Keratinocyte (primary cell): ENCODE data around the gene TAF4. TPM values are rescaled to one million over a fixed set of nuclear protein-coding genes. Genes with fewer than 3 reads are reported as not detected.

ENCODE experiments used
- DNase-seq: peaks from one replicate; pipeline ENCODE4 v3.0.0-alpha.2; 2011; ENCODE audit warnings: low read depth, missing footprints, low spot score
- FAIRE-seq: peaks from 2 replicates; lab custom pipeline; 2011; peaks lifted over from hg19 to GRCh38; lab: Jason Lieb, UNC
- H2AFZ ChIP-seq: 2 replicates; pipeline ENCODE4 v1.6.0; 2012; ENCODE audit warnings: low read length, control low read depth, inconsistent platforms; ENCODE audit not compliant: control insufficient read depth
- H3K27ac ChIP-seq: 2 replicates; pipeline ENCODE4 v1.5.1; 2011; ENCODE audit warnings: low read length; ENCODE audit not compliant: control insufficient read depth, insufficient read depth
- H3K27me3 ChIP-seq: 3 replicates; pipeline ENCODE4 v1.6.0; 2011; ENCODE audit warnings: low read length; ENCODE audit not compliant: control insufficient read depth, insufficient read depth; ENCODE audit errors: extremely low read depth
- H3K36me3 ChIP-seq, 2 experiments: 2 replicates in 1 of 2; 3 replicates in 1 of 2; pipeline ENCODE4 v1.5.1; 2011; ENCODE audit warnings: low read length in 2 of 2, mild to moderate bottlenecking in 1 of 2; ENCODE audit not compliant: control insufficient read depth in 2 of 2, insufficient read depth in 2 of 2; ENCODE audit errors: extremely low read depth in 1 of 2
- H3K4me1 ChIP-seq: 3 replicates; pipeline ENCODE4 v1.5.1; 2011; ENCODE audit warnings: low read length; ENCODE audit not compliant: control insufficient read depth, insufficient read depth; ENCODE audit errors: extremely low read depth
- H3K4me2 ChIP-seq: 3 replicates; pipeline ENCODE4 v1.6.0; 2011; ENCODE audit warnings: low read depth, low read length; ENCODE audit not compliant: control insufficient read depth, insufficient read depth; ENCODE audit errors: extremely low read depth
- H3K4me3 ChIP-seq, 3 experiments: fragments of 200-600 bp in 1 of 3; sonication (generic) in 1 of 3; 2 replicates in 2 of 3; 3 replicates in 1 of 3; pipeline ENCODE4 v1.5.1; 2011 to 2016; ENCODE audit warnings: low read length in 3 of 3, mild to moderate bottlenecking in 3 of 3, control low read depth in 2 of 3, inconsistent platforms in 1 of 3, low read depth in 1 of 3, mixed read lengths in 1 of 3, mixed run types in 1 of 3, moderate library complexity in 1 of 3; ENCODE audit not compliant: control insufficient read depth in 2 of 3, insufficient read depth in 2 of 3; ENCODE audit errors: extremely low read depth in 1 of 3
- H3K79me2 ChIP-seq: 2 replicates; pipeline ENCODE4 v1.6.0; 2012; ENCODE audit warnings: low read length; ENCODE audit not compliant: control insufficient read depth, insufficient read depth
- H3K9ac ChIP-seq: 3 replicates; pipeline ENCODE4 v1.6.0; 2011; ENCODE audit warnings: low read length; ENCODE audit not compliant: control insufficient read depth, insufficient read depth; ENCODE audit errors: extremely low read depth
- H3K9me1 ChIP-seq: 3 replicates; pipeline ENCODE4 v1.6.0; 2011; ENCODE audit warnings: low read length; ENCODE audit not compliant: control insufficient read depth, insufficient read depth; ENCODE audit errors: extremely low read depth
- H3K9me3 ChIP-seq: 2 replicates; pipeline ENCODE4 v1.5.1; 2012; ENCODE audit warnings: low read depth, low read length; ENCODE audit not compliant: control insufficient read depth
- H4K20me1 ChIP-seq: 3 replicates; pipeline ENCODE4 v1.6.0; 2011; ENCODE audit warnings: low read length; ENCODE audit not compliant: control insufficient read depth, insufficient read depth; ENCODE audit errors: extremely low read depth
- EZH2 ChIP-seq: IDR thresholded peaks from one replicate; pipeline ENCODE4 v1.6.1; 2012; ENCODE audit warnings: inconsistent platforms, mild to moderate bottlenecking, low read length, moderate library complexity
- dilution Hi-C: fragments of 300-500 bp; cut with MboI; formaldehyde crosslinking; loops from one replicate; pipeline ENCODE4 v1.7.0; 2020; ENCODE audit warnings: low sequenced_read_pairs; ENCODE audit not compliant: extremely low pct_ligation_motif_present
- polyA plus RNA-seq, 5 experiments: library from polyadenylated mRNA; depleted of rRNA in 3 of 5; stranded (reverse) in 3 of 5; stranded (forward) in 1 of 5; unstranded in 1 of 5; fragments of >200 nt; gene quantifications; 1 replicate in 1 of 5; 2 replicates in 3 of 5; 3 replicates in 1 of 5; pipeline versions ENCODE4 v1.2.1 to v1.2.3, GENCODE V29; 2011 to 2012; ENCODE audit warnings: missing spikeins in 2 of 5, low read depth in 1 of 5, low replicate concordance in 1 of 5
- TF ChIP-seq, protein P1 (sequence below), 3 experiments: IDR thresholded peaks in 1 of 3; conservative IDR thresholded peaks in 1 of 3; optimal IDR thresholded peaks in 1 of 3; 2 replicates in 2 of 3; 3 replicates in 1 of 3; pipeline versions ENCODE3 to v1.5.1; 2011; ENCODE audit warnings: low read length in 3 of 3, mild to moderate bottlenecking in 3 of 3, moderate library complexity in 2 of 3, control low read depth in 1 of 3, inconsistent platforms in 1 of 3; ENCODE audit not compliant: insufficient read depth in 2 of 3; ENCODE audit errors: extremely low read depth in 1 of 3

TAF4 gene
- polyA plus RNA-seq, 1 donor (not counting 4 experiments of a cell fraction or from before 2014, with no cell fraction given) = 3.3 TPM

DNA sequence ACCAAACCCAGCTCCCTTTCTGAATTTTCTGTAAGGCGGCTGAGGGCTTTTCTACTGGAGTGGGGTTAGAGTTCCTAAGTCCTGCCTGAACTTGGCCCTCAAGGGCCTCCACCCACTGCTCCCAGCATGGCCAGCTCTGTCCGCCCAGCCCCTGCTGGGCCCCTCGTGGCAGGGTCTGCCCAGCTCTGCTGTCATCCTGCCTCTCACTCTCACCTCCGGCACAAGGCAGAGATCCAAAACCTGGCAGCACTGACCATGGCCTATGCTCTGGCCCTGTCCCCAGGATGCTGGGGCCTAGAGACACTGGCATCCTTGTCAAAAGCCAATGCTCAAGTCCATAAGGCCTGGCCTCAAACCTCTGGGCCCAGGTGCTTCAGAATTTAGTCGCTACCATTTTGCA is 61.1 kb downstream of the TAF4 start:
- H3K9me1 ChIP-seq = no peaks in the 10 kb centered on the region
- H2AFZ ChIP-seq = no peak overlapping the region
- dilution Hi-C loops = no loop called here
- no peaks in the 10 kb centered on the region for H3K9me3 ChIP-seq
- no peaks in the 10 kb centered on the region for H3K27me3 ChIP-seq
- H3K4me1 ChIP-seq = no peaks in the 10 kb centered on the region
- H3K27ac ChIP-seq = no peak overlapping the region
- DNase-seq (no peak), FAIRE-seq (no peak)
- no peaks in the 10 kb centered on the region for H3K79me2 ChIP-seq
- no peak overlapping the region for H3K4me3 ChIP-seq
- H3K9ac ChIP-seq = no peak overlapping the region
- H3K4me2 ChIP-seq = no peak overlapping the region
- peaks cover 24 to 48% of the 10 kb centered on the region in 2 experiments for H3K36me3 ChIP-seq
- TF ChIP-seq, protein P1, sequence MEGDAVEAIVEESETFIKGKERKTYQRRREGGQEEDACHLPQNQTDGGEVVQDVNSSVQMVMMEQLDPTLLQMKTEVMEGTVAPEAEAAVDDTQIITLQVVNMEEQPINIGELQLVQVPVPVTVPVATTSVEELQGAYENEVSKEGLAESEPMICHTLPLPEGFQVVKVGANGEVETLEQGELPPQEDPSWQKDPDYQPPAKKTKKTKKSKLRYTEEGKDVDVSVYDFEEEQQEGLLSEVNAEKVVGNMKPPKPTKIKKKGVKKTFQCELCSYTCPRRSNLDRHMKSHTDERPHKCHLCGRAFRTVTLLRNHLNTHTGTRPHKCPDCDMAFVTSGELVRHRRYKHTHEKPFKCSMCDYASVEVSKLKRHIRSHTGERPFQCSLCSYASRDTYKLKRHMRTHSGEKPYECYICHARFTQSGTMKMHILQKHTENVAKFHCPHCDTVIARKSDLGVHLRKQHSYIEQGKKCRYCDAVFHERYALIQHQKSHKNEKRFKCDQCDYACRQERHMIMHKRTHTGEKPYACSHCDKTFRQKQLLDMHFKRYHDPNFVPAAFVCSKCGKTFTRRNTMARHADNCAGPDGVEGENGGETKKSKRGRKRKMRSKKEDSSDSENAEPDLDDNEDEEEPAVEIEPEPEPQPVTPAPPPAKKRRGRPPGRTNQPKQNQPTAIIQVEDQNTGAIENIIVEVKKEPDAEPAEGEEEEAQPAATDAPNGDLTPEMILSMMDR (optimal IDR thresholded peaks at IDR 0.05 in 1 of 3, IDR thresholded peaks at IDR 0.05 in 1 of 3, conservative IDR thresholded peaks at IDR 0.05 in 1 of 3; ENCODE audit: extremely low read depth in 1 of 3, insufficient read depth in 2 of 3, low read length in 3 of 3) = no peak
- TF ChIP-seq EZH2 = no peak
- no peaks in the 10 kb centered on the region for H4K20me1 ChIP-seq

DNA sequence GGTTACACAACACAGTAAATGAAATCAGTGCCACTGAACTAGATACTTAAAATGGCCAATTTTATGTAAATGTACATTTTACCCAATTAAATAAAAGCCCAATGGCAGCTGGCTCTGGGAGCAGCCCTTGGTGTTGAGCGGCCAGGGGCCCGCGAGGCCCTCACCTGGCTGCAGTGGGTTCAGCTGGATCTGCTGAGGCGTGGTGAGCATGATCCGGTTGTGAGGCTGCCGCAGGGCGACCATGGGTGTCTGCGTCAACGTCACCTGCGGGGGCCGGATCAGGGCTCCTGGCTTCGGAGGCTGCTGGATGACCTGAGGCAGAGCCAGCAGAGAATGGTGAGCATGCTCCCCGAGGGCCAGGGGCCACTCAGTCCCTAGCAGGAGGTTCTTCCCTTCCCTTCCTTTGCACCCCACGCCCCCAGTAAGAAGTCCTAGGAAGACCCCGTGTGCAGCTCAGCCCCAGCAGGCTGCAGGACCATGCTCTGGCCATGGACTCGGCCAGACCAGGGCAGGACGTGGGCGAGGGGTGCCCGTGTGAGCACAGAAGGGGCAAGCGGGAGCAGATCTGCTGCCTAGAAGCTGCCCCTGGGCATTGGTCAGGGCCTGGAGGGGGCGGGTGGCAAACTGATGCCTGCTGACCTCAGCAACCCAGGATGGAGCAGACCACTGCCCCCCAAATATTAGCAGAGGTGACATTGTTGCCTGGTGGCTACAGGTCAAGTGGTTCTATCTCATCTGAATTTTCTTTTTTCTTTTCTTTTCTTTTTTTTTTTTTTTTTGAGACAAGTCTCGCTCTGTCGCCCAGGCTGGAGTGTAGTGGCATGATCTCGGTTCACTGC is 61.9 kb downstream of the TAF4 start:
- TF ChIP-seq, protein P1 (optimal IDR thresholded peaks at IDR 0.05 in 1 of 3, IDR thresholded peaks at IDR 0.05 in 1 of 3, conservative IDR thresholded peaks at IDR 0.05 in 1 of 3; ENCODE audit: extremely low read depth in 1 of 3, insufficient read depth in 2 of 3, low read length in 3 of 3) = no peak
- TF ChIP-seq EZH2 = no peak
- Histone ChIP-seq H2AFZ (no peak overlapping the region), H3K9me1 (no peaks in the 10 kb centered on the region), H3K9me3 (no peaks in the 10 kb centered on the region), H3K27ac (no peak overlapping the region), H3K4me3 (no peak overlapping the region), H3K4me2 (no peak overlapping the region), H3K9ac (no peak overlapping the region), H4K20me1 (no peaks in the 10 kb centered on the region), H3K4me1 (no peaks in the 10 kb centered on the region), H3K36me3 (peaks cover 25 to 43% of the 10 kb centered on the region in 2 experiments), H3K27me3 (no peaks in the 10 kb centered on the region), H3K79me2 (no peaks in the 10 kb centered on the region)
- no peak for FAIRE-seq
- no peak for DNase-seq
- dilution Hi-C loops = no loop called here
